NCI-H526 (cell line): ENCODE data around the gene FLOT2.
"Not testable (repeated sequence)": the region's sequence is repeated elsewhere in the genome, so short reads cannot be mapped to it uniquely, and the experiment has no call there.

Experiments used
- DNase-seq, 2 experiments: peaks; one replicate each; lab custom pipeline; 2025; lab: John Stamatoyannopoulos, UW

FLOT2 gene

DNA sequence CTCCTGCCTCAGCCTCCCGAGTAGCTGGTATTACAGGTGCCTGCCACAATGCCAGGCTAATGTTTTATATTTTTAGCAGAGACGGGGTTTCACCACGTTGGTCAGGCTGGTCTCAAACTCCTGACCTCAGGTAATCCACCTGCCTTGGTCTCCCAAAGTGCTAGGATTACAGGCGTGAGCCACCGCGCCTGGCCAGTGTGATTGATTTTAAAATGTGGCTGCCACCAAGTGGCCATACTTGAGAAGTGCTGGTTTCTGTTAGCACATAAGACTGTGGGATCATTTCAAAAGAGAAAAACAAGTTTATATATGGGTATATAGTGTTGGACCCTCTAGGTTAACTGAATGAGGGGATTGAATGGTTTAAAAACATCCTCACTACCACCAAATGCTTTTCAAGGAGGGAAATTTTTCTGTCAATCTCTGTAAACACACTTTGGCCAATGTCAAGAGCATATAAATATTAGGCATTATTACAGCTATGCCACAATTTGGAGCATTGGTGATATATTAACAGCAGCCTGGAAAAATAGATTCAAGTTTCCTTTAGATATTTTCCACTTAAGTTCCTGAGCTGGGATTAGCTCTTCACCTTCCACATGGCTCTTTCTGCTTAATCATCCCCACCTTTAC, 18.9 kb upstream of the FLOT2 start:
- DNase-seq: peak in 1 of 2 experiments; percentile 73

GRCh38 chr17:28912938-28913333, 15.4 kb upstream of the FLOT2 start:
- DNase-seq: no peak

DNA sequence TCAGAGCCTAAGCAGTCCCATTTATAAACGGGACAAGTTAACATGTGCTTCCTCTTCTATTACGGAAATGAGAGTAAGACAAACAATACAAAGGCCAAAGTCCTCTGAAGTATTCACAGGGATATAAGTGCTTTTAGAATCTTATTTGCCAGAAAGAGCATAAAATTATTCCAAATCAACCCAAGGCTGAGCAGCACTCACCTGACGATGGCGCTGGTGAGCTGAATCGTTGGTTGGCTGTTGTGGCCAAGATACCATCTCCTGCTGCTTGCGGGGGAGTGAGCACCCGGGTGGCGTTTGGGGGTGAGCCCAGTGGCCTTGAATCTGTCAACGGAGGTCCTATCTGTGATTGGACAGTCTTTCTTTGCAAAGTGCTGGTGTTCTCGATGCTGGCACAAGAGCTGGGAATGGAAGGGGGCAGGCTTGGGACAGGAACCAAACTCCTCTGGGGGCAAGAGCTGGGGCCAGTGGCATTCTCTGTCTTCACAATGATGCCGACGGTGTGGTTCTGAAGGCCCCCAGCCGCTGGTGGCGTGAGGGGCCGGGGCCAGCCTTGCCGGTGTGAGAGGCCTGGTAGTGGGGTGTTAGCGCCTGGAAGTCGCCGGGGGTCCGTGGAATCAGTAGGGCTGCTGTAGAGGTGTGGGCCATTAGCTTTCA, 14.9 kb upstream of the FLOT2 start:
- DNase-seq: no peak

DNA sequence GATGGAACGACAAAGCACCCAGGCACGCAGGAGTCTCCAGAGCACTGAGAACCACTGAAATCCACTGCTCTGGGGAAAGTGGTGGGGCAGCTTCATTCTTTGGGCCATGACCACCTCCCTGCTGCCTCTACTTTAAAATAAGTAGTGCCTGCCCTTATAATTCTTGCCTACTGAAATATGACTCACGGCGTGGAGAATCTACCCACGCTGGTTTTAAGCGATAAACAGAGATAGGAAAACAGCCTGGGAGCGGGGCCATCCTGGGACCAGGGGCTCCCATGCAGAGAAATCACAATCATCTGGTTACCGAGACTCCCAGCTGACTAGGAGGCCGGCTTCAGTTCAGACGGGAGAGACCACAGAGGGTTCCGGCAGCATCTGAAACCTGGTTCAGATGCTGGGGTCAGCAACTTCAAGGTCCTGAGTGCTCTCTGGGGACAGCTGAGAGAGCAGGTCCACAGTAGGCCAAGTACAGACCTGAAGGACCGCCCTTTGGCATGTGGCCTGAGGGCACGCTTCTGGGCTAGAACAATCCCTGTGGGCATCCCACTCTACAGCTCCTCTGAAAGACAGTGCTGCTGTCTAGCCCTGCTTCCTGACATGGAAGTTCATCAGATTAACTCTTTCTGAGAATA, 14.0 kb upstream of the FLOT2 start:
- DNase-seq: no peak

- no peak for DNase-seq
Measured at GRCh38 chr17:28910534-28910933, 13.0 kb upstream of the FLOT2 start.

GRCh38 chr17:28908640-28909167, 11.2 kb upstream of the FLOT2 start:
- no peak for DNase-seq

DNA sequence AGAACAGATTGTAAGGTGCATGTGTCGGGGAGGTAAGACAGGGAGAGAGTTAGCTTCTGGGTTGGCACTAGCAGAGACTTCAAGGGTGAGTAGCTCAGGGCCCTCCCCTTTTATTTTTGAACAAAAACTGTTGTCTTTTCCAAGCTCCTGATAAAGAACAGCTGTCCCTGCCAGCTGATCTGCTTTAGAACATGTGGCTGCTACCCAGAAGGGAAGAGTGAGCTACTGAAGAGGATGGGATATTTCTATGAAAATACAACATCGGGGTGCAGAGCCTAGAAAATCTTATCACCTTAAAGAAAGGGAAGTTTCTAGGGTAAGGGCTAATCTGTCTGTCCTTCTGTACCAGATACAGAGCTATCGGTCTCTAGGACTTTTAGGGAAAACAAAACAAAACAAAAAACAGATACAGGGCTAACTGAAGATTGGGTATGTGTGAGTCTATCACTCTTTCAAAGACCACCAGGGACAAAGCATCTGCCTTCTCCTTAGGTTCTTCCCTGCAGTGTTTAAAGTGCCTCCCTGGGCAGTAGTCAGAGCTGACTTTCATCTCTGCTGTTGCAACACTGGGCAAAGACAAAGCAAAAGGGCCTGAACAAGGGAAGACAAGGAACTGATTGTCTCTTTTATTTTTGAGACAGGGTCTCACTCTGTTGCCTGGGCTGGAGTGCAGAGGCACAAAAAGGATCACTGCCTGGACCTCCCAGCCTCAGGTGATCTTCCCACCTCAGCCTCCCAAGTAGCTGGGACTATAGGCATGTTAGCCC, 10.4 kb upstream of the FLOT2 start:
- no peak for DNase-seq

DNA sequence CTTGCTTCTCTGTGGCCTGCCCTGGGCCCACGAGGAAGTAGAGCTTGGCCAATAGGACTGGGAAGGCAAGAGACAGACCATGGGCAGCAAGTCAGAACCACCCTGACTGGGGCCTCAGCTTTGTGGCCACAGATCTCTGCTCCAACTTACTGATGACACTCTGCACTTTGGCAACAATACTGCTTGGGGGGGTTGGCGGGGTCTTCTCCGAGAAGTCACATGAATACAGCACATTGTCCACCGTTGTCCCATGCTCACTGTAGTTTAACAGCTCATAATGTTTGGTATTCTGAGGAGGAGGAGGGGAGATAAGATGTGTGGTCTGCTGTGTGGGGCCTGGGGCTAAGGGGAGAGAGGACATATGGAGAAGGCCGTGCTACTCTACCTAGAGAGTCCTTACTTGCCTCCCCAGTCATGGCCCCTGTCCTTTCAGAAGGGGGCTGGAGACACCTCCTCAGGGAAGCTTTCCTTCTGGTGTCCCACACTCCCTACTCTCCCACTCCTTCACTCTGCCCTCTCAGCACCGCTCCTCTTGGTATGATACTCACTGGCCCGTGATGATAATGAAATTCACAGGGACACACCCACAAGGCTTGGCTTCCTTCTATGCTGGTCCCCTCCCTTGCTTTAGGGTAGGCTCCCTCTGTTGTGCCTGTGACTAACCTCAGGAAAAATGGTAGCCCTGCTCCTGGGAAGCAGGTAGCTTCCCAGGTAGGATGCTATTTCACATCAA, 9.3 kb upstream of the FLOT2 start:
- DNase-seq: no peak

- no peak for DNase-seq
Measured at GRCh38 chr17:28906276-28906675, 8.7 kb upstream of the FLOT2 start.

- no peak for DNase-seq
Measured at GRCh38 chr17:28904800-28905199, 7.3 kb upstream of the FLOT2 start.

DNA sequence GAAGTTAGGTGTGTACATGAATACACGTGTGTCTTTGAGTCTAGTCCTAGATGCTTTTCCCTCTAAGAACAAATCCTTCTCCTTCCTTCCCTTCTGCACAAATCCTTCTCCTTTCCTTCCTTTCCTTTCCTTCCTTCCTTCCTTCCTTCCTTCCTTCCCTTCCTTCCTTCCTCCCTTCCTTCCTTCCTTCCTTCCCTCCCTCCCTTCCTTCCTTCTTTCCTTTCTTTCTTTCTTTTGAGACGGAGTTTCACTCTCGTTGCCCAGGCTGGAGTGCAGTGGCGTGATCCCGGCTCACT, 6.0 kb upstream of the FLOT2 start:
- DNase-seq: not testable (repeated sequence)

GRCh38 chr17:28902819-28903545, 5.4 kb upstream of the FLOT2 start, which contains the start of gene DHRS13:
DHRS13 (minus strand) TSS chr17:28903079; CDS start chr17:28902944, 135 bp downstream.
- peak; percentile 95 to 99 for DNase-seq

DNA sequence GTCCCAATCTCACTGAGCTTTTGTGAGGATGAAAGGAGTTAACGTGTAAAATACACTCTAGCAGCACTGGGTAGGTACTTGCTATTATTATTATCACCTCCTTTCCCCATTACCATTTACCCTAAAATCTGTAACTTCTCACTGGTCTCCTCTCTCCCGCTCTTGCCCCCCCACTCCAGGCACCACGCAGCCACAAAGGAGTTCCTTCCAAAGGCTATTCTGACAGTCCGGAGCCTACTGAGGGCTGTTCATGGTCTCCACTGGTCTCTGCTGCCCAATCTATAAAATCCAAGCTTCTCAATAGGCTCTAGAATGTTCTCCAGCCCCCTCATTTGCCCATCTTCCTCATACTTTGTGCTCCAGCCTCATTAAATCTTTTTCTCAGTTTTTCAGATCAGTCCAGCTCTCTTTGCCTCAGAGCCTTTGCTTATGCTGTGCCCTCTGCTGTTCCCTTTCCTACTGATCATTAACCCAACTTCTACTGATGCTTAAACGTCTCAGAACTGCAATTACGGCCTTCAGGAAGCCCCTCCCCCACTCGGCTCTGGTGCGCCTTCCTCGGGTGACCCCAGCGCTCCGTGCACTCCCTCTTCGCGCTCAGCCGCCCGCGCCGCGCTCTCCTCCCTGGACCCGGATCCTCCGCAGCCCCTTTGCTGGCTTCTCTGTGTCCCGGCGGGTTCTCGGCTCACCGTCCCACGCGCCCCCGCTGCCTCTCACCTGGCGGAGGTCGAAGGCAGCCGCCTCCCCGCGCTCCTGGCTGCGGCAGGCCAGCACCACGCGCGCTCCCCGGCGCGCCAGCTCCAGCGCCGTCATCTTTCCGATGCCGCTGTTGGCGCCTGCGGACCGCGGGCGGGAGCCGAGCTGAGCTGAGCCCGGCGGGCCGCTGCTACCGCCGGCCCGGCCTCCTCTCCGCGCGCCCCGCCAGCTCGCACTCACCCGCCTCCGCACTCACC, 4.6 kb upstream of the FLOT2 start:
- DNase-seq: peak; percentile 75 to 94

DNA sequence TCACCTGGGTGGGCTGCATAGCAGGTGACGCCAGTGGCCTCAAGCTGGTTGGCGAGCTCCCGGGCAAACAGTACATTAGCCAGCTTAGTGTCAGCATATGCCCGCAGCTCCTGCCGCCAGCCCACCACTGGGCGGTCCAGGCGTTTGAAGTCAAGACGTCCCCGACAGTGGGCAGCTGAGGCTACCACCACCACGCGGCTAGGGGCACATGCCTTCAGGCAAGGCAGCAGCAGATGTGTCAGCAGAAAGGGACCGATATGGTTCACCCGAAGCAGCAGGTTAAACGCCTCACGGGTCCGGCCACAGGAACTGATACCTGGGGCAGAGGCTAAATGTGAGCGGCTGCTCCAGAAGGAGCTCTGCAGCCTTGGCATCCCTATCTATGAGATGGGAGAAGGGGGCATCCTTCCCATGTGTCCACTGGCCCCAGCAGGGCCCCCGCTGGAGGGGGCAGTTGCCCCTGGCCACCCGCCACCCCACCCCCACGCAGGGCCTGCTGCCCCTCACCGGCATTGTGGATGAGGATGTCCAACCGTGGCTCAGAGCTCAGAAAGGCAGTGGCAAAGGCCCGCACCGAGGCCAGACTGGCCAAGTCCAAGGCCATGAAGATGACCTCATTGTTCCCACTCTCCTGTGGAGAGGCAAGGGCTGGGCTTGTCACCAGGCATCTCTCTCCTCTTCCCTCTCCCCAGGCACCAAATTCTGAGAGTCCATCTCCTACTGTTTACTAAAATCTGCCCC, 3.6 kb upstream of the FLOT2 start:
- no peak for DNase-seq

DNA sequence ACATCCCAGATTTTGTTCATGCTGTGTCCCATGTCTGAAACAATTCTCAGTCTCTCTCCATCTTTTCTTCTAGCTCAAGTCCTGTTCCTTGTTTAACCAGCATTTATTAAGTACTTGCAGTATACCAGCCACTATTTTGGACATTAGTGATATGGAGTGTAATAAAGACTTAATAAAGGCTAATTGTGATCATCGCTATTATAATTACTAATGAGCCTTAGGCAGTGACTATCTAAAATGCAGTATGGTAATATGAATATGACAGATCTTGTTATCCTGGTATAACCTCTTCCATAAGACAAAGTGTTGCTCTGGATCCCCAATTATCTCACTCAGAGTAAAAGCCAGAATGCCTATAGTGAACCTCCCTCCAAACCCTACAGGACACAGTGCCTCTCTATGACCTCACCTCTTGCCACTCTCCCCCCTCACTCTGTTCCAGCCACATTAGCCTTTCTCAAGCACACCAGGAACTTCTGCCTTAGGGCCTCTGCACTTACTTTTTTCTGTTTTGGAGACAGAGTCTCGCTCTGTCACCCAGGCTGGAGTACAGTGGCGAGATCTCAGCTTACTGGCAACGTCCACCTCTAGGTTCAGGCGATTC, 1.8 kb upstream of the FLOT2 start:
- DNase-seq: no peak

DNA sequence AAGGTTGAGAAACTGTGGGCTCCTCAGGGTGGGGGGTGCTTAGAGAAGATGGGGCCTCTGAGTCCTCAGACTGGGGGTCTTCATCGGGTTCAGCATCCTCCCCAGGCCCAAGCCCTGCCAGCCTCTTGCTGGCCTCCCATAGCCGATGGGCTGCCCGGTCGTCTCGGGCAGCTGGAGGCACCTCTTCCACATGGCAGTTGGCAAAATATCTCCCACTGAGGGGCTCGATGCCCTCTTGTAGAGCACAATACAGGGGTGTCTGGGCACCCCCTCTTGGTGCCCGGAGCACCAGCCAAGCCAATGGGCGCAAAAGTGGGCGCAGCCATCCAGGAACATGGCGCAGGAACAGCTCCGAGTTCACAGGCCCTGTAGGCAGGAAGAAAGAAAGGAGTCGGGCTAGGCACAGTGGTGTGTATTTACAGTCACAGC, 1.0 kb upstream of the FLOT2 start:
- DNase-seq: no peak

DNA sequence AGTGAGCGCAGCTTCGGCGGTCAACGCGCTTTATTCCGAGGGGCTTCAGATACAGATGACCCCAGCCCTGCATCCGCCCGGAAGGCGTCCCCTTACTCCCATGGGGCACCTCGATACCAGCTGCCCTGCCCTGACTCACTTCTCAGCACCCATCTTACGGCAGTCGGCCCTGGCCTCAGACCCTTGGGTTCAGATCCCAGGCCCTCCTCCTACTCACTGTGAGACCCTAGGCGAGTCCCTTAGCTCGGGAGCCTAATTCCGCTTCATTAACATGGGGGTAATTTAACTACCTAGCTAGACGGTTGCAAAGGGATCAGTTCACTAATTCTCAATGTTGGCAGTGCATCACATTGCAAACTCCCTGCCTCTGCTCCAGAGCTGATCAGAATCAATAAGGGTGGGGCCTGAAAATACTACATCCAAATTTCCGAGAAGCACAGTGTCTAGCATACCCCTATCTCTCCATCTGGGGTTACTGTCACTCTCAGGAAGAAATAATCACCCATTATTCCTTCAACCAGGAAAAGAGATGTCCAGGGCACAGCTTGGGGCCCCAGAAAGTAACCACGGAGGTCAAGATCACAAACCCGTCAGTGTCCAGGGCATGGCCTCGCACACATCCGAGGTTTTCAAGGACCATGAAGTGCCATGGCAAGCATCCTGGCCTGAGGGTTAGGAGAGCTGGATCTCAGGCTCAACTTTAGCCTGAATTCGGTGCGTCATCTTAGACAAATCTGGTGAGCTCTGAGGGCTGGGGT, 415 bp upstream of the FLOT2 start:
- DNase-seq: no peak

GRCh38 chr17:28896491-28896883, 1.0 kb downstream of the FLOT2 start:
- no peak for DNase-seq
